Activated T-helper 1 cell treated with Interleukin-2 at 50 U/mL for 16 hours (primary cell): ENCODE measurements around the gene LIMCH1.
"Not testable (repeated sequence)": the region's sequence is repeated elsewhere in the genome, so short reads cannot be mapped to it uniquely, and the experiment has no call there.

Source experiments
- DNase-seq: peaks from one replicate; pipeline ENCODE4 v3.0.0-alpha.2; 2020; ENCODE audit warnings: low read depth

Gene LIMCH1

DNA sequence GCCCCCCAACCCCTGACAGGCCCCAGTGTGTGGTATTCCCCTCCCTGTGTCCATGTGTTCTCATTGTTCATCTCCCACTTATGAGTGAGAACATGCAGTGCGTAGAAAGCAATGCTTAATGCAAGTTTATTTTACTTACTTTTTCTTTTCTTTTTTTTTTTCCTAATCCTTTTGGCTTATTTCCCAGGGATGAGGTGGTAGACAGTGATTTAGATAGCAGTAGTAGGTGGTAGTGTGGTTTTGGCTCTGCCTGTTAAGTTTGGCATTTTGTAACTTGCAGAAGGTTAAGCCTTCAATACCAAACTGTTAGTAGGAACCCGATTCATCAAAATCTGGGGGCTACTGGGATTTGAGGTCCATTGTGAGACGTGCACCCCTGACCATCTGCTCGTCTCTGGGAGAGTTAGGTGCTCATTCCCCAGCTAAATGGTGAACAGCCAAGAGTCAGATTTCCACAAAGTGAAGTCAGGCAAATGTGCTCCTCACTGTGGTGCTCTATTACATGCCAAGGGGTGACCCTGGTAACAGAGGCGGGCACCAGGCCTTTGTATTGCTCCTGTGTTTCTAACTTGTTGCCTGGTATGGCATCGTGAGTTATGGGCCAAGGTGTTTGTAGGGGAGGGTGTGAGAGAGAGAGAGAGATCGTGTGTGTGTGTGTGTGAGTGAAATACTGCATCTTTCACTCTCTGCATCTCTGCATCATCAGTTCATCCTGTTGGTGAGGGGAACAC lies 140.3 kb downstream of the LIMCH1 start:
- DNase-seq = no peak

DNA sequence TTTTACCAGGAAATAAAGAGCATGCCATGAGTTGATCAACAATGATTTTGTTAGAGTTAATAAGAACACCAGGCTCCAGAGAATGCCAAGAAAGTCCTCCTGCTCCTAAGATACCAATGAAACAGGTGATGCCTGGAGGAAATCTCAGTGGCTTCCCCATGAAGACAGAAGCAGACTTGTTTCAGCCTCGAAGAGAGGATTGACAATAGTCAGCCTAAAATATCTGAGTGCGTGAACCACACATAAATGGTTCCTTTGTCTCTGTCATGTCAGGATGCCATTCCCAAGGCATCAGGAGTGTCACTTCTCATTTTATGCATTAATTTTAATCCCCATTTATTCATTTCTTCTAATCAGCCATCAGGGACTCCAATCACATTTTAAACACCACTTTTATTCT lies 141.0 kb downstream of the LIMCH1 start:
- no peak for DNase-seq

DNA sequence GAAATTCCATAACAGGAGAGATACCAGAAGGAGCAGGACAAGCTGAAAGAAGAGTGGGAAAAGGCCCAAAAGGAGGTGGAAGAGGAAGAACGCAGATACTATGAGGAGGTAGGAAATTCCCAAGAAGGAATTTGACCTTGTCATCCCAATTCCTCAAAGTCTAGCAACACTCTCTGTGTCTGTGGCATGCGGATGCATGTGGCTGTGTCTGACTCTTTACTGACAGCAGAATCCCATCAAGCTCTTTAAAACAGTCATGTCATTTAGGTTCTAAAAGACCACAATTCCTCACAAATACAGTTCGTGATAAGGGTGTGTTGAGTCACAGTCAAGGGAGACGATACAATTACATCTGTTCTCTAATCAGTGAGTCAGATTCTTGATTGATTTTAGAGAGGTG lies 142.0 kb downstream of the LIMCH1 start:
- DNase-seq = no peak

DNA sequence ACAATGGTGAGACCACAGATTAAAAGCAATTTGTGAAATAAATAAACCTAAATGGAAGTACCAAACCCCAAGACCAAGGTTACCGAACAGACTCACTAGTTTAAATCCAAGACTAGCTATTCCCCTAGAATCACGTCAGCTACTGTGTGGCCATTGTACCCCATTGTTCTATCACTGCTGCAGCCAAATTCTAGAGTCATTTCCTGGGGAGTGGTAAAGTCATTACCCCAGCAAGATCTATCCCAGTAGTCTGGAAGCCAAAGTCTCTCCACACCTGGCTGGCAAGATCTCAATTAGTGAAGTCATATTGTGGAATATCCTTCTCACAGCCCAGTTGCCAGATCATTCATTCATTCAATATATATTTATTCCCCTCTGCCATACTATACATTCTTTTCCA lies 143.1 kb downstream of the LIMCH1 start:
- DNase-seq = no peak

DNA sequence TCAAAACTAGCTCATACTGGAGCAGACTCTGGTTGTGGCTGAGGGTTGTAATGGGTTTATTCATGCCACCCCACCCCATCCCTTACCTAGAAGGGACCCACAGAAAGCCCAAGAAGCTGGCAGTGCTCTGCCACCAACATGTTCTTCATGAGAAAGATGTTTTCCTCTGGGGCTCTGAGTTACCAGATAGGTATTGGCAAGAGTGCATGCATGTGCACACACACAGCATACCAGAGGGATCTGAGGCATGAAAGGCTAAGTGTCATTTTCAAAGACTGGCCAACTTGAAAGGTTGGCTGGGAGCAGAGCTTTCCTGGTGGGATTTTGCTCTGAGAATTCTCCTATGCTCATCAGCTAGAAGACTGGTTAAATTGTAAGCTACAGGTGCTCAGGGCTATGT lies 145.4 kb downstream of the LIMCH1 start:
- DNase-seq = no peak

DNA sequence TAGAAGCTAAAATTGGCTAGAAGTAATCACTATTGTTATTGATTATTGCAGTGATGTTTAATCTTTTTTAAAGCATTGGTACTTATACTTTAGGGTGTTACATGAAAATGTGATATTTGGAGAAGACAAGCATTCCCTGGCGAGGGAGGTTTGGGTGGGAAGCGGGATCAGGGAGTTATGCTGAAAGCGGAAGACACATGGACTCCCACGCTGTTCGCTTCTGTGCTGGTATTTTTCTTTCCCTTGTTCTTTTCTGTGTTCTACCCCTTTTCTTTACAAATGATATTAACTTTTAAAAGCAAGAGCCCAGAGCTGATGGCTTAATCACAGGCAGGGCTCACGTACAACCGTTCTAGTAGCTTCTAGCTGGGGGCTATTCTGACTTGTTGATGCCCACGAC lies 148.9 kb downstream of the LIMCH1 start:
- DNase-seq = no peak

DNA sequence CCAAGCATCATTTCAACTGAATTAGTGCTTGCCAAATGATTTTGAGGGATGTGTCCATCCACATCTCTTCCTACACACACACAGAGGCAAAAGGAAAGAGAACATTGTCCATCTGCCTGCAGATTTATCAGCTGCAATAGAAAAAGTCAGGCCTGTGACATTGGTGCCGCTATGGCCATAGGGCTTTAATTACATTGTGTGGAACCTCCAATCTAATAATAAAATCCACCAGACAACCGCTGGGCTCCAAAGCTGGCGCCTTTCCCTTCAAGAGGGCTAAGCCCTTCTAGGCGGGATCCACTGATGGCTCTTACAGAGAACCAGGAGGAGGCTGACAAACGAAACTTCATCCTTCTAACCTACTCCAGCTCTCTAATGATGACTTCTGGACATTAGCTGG lies 150.0 kb downstream of the LIMCH1 start:
- DNase-seq = no peak

DNA sequence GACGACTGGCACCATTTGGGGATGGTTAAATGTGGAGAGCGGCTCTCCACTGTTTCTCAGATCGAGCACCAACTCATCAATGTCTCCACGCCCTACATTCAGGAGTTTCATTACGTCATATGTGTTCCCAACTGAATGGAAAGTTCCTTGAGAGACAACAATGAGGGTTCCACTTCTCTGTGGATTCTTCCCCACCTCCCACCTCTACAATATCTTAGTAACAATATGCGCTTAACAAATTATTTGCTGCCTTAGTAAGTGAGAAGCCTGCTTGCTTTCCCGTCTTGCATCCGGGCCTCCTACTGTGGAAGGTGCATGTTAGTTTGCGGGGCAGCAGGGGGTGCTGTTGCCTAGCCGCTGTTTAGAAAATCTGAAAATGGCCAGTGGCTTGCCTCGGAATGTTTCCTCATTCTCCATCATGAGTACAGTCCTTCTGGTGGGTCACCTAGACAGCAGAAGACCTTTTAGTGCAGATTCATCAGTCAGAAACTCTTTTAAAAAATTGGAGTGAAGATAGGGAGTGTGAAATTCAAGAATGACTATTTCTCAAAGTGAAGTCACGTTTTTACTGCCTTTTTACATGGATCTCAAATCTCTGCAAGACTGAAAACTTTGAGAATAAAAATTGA lies 154.9 kb downstream of the LIMCH1 start:
- no peak for DNase-seq

DNA sequence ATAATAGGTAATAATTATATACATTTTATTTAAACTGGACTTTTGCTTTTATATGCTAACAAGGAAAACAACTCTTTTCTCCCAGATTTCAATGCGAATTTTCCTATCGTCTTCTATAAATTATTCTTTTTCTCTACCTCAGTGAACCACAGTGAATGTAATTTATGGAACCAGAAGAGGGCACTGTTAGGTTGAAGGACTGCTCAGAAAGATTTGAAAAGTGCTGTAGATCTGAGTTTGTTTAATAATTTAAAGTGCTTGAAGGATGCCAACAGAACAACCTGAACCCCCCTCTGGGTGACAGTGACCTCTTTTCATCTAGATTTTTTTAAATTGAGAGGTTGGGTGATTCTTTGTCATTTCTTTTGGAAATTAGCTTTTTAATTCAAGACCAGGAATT lies 155.7 kb downstream of the LIMCH1 start:
- no peak for DNase-seq

DNA sequence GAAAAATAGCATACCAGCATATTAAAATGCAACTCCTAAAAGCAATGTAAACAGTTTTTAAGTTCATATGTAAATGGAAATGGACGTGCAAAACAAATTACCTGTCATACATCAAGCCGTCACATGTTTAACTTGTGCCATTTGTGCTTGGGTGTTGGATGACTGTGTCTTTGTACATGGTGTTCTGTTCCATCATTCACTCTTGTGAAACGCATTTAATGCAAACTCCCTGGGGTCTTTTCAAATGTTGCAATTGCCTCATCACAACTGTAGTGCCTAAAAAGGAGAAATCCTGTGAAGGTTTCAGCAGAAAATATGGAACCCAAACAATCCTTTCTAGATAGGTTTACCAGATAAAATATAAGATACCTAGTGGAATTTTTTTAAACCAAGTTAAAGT lies 158.2 kb downstream of the LIMCH1 start:
- no peak for DNase-seq

DNA sequence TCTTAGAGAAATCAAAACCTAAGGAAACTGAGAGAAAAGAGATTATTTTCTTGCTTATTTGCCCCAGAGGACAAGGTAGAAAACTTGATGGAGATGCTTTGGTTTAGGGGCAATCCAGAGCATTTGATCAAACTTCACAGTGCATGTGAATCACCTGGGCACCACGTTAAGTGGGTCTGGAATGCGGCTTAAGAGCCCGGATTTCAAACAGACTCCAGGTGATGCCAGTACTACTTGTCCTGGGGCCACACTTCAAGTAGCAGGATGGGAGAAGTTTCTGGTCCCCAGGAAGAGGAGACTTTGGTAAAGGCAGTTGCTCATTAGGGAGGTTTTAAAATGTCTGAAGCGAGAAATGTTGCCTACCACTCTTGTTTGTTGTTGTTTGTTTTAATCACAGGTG lies 158.8 kb downstream of the LIMCH1 start:
- no peak for DNase-seq

DNA sequence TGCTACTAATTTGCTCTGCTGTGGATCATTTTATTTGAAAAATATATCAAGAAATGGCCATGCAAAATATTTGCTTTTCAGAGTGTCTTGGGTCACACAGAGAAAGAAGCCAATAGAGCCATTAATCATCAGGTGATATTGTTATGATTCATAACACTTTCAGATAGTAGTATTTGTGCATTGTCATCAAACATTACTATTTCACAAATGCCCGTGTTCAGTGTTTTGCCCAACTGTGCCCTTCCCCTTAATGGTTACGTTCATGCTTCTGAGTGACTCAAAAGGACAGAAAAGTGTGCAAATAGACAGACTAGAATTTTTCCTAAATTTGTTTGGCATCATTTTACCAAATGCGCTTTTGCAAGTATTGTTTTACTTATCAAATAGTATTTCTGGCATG lies 164.0 kb downstream of the LIMCH1 start:
- DNase-seq = no peak

DNA sequence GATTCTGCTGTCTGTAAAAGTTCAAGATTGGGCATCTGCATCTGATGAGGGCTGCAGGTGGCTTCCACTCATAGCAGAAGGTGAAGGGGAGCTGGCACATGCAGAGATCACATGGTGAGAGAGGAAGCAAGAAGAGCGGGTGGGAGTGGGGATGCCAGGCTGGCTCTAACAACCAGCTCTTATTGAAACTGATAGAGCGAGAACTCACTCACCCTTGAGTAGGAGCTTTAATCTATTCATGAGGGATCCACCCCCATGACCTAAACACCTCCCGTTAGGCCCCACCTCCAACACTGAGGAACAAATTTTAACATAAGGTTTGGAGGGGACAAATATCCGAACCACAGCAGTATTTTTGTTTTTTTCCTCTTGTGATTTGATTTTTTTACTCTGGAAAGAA lies 164.8 kb downstream of the LIMCH1 start:
- DNase-seq = no peak

DNA sequence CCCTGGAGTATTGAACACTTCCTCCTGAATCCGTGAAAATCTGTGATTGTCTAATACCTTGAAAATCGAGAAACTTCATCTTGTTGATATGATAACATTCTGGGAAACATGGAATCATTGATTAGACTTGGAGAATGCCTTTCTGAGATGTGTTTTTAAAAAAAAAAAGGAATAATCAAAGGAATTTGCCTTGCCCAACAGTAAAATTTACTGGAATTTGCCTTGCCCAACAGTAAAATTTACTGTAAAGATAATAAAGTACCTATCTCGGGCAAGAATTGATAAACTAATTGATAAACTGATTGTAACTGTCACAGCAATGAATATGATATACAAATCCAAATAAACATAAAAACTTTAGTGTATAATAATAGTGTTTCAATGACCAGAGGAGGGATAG lies 165.8 kb downstream of the LIMCH1 start:
- no peak for DNase-seq

DNA sequence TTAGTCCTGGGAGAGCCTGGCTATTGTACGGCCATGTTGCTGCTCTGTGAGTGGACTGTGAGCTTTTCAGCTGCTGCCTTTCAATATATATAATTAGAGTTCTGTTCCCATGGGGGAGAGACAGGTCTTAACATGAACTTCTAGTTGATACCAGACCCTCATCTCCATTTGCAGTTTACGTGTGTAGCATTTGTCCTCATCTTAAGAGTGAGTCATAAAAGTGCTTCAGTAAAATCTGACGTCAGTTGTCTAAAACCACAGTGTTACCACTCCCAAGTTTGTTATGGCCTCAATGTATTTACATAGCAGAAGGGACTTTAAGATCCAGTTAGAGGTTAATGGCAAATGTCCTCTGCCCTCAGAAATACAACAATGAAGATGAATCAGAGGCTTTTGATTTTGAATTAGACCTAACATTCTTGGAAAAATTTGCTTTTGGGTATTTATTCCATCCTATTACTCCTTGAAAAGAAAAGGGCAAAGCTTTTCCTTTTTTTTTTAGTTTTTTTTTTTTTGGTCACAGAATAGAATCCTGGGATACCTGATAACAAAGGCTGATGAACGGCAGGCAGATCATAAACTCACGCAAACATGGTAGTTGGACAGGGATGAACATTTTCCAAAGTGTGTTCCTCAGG lies 172.0 kb downstream of the LIMCH1 start:
- no peak for DNase-seq

DNA sequence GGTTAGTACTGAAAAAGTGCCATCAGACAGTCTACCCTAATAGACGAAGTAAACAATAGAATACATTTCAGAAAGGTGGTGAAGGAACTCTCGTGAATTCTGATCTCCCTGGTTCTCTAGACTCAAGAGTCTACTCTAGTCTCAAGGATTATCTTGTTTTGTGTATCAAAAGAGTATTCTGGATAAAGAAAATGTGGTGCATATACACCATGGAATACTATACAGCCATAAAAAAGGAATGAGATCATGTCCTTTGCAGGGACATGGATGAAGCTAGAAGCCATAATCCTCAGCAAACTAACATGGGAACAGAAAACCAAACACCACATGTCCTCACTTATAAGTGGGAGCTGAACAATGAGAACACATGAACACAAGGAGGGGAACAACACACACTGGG lies 173.7 kb downstream of the LIMCH1 start:
- DNase-seq = not testable (repeated sequence)

DNA sequence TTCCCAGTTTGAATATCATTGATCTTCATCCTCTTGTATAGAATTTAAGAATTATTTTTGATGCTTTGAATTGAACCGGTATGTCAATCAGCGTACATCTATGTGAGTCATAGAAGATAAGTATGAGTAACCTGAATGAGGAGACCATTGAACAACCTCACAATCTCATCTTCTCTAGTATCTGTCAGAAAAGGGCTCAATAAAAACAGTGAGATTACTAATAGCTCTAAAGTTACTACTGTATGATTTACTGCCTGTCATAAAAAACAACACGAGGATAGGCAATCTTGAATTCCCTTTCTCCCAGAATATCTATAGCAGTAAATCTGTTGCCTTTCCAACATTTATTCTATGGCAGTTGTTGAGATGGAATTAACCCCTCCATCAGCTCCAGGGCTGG lies 174.5 kb downstream of the LIMCH1 start:
- DNase-seq = no peak

DNA sequence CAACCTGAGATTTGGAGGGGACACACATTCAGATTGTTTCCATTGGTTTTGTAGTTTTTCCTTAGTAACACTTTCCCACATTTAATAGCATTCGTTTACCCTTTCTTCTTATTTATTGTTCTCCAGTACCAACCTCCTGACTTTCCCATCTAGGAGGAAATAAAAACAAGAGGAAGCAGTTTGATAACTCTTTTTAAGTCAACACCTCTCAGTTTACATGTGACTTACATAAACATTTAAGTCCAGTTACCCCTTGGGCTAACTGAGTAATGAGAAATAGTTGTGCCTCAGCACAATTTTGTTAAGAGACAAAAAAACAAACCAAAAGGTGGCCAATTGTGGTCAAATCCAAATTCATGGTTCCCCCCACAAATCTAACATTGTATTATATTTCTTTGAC lies 175.8 kb downstream of the LIMCH1 start:
- no peak for DNase-seq

DNA sequence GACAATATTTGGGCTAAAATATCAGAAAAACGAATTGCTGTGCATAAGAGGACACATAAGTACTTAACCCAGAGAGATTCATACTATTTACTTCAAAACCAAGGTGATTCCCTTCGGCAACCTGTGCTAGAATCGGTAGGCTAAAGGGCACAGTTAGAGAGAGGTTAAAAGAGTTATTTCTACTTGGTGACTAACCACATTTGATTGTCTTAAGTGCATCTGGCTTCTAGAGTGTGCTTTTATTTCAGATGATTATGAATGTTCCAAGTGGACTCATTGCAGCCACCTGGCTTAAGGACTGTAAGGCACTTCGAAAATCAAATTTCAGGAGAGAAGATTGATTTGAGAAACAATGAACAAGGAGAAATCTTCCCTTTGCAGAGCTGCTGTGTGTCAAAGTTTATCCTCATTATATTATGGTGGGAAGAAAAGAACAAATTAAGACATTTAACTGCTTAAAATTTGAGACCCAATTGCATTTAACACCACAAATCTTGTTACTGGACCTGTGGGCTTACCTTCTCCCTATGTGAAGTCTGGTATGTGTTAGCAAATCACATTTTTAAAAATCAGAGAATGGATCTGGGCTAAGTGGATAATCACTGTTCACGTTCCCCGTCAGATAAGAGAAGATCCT lies 176.5 kb downstream of the LIMCH1 start:
- no peak for DNase-seq

DNA sequence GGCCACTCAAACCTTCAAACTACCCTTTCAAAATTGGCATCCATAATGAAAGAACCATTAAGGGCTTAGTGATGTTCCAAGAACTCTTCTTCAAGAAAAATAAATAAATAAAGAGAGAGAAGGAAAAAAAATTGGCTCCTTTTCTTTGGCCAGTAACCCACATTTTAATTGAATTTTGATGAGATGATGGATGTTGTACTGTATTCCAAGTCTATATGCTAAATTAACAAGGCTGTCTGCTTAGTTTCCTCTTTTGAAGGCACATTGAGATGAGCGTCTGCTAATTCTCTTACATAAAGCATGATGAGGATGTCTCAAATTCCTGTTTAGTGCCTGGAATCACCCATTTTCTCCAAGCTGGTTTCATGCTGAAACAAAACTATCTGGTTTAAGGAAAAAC lies 177.2 kb downstream of the LIMCH1 start:
- DNase-seq = no peak

DNA sequence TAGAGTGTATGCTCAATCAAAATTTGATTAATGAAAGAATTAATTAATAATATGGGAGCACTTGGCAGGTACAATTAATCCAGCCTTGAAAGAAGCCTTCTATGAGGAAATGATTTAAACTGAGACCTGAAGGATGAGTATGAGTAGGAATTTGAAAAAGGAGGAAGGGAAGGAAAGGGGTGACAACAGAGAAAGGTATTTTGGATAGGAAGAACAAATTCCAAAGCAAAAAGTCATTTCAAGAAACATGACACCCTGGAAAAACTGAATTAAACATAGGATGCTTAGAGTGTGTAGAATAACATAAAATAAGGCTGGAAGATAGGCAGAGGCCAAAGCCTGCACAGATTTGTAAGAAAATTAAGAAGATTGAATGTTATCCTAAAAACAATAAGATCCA lies 180.9 kb downstream of the LIMCH1 start:
- no peak for DNase-seq

DNA sequence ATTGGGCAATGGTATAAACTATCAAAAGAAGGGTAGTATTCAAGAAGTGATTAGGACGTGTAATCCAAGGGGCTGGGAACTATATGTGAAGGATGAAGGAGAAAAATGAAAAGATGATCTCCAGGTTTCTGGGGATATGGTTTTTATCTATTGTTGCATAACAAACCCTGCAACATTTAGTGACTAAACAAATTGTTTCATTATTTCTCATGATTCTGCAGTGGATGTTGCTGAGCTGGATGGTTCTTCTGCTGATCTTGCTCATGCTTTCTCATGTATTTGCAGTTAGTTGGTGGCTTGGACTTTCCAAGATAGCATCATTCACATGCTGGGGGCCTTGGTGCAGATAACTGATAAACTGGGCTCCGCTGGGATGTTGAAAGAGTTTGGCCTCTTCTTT lies 181.5 kb downstream of the LIMCH1 start:
- DNase-seq = no peak

DNA sequence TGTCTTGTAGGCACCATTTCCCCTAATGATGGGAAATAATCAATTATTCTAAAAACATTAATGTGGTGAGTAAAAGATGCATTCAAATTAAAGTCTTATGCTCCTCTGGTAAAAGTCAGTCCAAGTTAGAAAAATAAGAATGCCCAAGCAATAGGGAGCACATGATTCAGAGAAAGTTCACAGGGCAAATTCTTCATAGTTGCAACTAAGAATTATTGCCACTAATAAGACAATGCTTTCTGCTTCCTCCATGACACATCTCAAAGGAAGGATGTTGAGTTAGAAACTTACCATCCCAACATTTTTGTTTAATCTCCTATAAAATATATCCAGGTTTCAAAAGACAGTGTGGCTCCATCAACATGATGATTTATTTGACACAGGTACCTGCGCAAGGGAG lies 184.2 kb downstream of the LIMCH1 start:
- no peak for DNase-seq
